ENCODE measurements around the gene RGS3.
"Not testable (repeated sequence)": the region's sequence is repeated elsewhere in the genome, so short reads cannot be mapped to it uniquely, and the experiment has no call there.

The RGS3 gene

DNA sequence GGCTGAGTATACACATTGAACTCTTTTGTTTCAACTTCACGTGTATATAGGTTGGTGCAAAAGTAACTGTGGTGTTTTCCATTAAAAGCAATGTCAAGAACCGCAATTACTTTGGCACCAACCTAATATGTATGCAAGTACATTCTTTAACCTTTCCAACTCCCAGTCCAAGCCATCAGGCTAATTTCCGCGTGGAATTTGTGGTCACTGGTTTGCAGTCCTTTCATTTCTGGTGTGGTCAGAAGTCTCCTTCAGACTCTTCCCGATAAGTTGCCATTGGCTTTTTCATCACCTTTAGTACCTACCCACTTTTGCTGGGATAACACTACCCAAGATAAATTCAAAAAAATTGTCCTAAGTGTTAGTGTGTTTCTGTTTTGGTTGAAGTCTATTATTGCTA, 84.0 kb downstream of the RGS3 start:
- DNase-seq (ENCODE audit: low read depth), result no peak

DNA sequence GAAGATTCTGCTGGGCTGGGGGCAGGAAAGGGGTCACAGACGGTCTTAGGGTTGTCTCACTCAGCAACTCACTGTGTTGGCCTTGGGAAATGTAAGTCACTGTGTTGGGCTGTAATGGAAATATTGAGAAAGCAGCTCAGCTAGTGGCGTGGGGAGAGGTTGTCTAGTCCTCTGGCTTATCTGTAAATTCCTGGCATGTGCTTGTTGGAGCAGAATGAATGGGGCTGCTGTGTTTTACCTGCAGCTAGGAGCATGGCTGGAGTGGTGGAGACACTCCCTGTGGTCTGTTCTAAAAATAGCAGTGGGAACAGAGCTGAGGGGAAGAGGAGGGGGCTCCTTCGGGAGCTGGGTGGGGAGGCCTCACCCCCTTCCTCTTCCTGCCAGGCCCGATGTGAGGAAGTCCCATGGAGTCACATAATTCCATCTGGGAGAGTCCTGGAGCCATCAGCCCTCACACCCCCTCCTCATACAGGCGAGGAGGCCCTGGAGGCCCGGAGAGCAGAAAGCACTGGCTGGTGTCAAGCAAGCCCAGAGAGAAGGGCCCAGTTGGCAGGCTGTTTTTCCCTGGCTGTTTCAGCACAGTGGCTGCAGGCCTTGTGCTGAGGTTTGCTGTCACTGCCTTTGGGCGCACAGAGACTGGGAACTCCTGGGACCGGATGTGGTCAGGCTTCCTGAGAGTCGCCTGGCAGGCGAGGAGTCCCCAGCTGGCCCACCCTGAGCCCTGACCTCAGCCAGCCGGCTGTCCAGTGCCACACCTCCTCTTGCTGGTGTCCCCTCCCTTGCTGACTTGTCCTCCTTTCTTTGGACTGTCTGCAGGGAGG, 84.9 kb downstream of the RGS3 start:
- DNase-seq (ENCODE audit: low read depth), result peak; percentile 37

DNA sequence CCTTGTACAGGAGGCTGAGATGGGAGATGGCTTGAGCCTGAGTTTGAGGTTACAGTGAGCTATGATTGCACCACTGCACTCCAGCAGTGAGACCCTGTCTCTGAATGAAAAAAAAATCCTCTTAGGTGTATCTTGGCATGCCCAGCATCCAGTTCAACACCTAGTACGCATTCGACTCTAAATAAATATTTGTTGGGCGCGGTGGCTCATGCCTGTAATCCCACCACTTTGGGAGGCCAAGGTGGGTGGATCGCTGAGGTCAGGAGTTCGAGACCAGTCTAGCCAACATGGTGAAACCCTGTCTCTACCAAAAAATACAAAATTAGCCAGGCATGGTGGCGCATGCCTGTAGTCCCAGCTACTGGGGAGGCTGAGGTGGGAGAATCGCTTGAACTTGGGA, 86.4 kb downstream of the RGS3 start:
- not testable (repeated sequence) for DNase-seq (ENCODE audit: low read depth)

DNA sequence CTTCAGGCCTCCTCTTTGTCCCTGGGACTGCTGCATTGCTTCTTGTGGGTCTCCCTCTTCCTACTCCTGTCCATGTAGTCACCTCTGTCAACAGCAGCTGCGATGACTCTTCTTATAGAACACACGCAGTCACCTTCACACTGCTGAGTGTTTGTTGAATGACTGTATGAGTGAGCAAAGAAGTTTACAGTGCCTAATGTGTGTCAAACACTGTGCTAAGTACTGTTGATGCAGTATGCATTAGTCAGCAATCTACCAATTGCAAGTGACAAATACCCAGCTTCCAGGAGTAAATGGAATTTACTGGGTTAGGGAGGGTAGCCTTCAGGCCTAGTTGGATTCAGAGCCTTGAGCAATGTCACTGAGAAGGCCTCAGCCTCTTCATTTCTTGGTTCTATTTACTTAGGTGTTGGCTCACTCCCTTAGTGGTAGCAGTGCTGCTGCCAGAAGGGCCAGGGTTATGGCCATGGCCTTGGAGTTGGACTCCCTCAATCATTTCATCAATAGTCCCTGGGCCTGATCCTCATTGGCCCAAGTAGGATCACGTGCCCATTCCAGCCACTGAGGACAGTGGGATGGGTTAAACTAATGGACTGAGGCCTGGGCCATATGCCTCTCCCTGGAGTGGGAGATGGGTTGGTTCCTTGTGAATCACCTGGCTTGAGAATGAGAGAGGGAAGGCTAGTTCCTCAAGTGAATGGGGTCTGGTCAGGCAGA, 93.5 kb downstream of the RGS3 start:
- DNase-seq (ENCODE audit: low read depth), result no peak

DNA sequence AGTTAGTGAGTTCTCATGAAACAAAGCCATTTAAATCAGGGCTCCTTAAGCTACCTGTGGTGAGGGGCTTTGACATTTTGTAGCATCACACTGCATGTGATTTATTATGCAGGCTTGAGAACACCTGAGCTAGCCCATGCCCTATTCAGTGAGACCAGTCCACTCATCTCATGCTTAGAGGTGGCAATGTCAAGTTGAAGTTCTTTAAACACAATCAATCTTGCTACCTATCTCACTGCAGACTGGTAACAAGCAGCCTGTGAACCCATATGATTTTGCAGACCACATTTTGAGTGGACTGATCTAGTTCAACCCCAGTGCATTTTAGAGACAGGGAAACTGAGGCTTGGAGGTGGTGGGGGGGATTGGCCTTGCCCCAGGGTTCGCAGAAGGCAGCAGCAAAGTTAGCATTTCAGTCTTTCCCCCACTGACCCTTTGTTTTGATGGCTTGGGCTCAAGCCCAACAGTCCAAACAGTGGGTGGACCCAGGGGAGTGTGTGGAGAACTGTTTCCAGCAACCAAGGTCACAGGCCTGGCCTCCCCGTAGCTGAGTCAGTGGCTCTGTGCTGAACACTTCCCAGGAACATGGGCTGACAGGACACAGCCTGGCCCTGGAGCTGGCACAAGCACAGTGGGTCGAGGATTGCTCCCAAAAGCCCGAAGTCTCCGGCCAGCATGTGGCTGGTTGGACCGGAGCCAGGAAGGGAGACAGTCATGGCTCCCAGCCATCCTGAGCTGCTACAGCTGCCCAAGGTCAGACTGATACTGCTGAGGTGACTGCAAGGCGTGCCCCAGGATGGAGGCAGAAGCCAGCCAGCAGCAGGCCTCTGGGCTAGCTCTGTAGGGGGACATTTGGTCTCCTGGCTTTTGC, 95.3 kb downstream of the RGS3 start:
- no peak for DNase-seq (ENCODE audit: low read depth)

DNA sequence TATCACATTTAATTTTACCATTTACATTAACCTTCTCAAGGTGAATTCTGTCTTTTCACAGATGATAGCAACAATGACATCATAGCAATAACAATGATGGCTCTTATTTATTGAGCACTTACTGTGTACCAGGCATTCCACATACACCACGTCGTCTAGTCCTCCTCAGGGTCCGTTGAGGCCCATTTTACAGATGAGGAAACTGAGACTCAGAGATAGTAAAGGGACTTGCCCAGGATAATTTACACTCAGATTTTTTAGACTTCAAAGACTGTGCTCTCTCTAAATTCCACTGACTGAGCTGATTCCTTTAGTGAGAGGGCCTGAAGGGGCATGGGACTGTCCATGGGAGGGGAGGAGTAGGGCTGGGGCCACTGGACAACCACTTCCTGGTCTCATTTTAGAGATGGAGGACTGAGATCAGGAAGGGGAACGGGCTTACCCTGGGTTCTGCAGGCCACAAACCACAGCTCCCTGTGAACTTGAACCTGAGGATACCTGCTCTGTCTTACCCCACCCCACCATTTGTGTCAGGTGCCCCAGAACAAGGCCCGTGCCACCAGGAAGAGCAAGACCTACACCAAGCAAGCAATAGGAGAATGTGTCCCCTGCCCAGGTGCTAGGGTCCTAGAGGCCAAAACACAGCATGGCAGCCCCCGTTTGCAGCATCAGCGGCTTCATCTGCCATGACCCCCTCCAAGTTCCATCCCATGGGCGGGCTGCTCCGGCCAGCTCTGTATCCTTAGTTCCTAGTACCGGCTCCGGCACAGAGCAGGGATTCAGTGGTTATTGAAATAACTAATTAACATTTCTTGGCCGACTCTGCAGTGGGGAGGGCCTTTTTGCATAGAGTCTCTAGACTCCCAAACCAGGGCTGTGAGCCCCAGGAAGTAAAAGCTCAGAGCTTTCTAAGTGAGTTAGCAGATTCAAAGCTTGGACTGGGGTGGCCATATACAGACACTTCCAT, 96.6 kb downstream of the RGS3 start:
- no peak for DNase-seq (ENCODE audit: low read depth)

DNA sequence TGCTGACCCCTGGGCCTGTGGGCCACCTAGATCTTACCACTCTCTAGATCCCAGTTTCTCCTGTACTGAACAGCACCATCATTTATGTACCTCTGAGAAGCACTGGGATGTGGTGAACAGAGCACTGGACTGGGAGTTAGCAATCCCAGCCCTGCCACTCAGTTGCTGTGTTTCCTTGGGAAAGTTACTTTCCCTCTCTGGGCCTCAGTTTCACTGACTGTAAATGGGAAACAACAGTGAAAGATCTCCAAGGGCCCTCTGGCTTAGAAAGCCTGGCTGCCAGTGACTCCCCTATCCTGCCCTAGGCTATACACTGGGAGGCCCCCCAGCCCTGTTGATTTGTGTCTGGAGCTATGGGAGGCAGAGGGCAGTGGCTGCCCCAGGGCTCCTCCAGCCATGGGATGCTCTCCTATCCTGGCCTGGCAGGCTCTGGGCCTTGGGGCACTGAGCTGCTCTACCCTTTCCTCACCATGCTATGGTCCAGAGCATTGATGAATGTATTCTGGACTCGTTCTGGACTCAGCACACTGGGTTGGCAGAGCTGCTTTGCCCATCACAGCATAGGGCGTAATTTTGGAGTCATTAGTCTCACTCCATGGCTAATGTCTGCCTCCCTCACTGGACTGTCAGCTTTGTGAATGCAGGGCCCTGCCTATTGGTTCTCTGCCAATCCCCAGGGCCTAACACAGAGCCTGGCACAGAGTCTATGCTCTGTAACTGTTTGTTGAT, 99.3 kb downstream of the RGS3 start:
- DNase-seq (ENCODE audit: low read depth), result no peak

DNA sequence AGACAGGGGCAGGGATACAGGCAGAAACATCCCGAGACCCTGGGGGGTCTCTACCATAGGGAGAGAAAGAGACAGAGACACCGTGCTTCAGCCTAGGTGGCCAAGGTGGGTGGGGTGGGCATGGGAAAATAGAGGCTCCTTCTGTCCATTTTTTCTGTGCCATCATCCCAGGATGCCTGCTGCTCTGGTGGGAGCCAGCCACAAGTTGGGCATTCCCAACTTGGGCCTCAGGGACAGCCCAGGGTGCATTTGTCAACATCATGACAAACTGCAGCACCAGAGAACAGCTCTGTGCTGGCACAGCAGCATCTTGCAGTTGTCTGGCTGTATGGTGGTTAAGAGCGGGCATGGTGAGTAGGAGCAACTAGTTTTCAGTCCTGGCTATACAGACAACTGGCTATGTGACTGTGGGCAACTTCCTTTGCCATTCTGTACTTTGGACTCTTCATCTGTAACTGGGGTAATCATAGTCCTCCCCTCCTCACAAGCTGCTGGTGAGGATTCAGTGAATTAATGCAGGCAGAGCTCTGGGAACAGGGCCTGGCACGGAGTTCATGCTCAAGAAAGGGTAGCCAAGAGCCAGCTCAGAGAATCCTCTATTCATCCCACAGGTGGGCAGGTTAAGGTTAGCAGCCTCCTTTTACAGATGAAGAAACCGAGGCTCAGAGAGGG, 100.4 kb downstream of the RGS3 start:
- DNase-seq (ENCODE audit: low read depth), result no peak

DNA sequence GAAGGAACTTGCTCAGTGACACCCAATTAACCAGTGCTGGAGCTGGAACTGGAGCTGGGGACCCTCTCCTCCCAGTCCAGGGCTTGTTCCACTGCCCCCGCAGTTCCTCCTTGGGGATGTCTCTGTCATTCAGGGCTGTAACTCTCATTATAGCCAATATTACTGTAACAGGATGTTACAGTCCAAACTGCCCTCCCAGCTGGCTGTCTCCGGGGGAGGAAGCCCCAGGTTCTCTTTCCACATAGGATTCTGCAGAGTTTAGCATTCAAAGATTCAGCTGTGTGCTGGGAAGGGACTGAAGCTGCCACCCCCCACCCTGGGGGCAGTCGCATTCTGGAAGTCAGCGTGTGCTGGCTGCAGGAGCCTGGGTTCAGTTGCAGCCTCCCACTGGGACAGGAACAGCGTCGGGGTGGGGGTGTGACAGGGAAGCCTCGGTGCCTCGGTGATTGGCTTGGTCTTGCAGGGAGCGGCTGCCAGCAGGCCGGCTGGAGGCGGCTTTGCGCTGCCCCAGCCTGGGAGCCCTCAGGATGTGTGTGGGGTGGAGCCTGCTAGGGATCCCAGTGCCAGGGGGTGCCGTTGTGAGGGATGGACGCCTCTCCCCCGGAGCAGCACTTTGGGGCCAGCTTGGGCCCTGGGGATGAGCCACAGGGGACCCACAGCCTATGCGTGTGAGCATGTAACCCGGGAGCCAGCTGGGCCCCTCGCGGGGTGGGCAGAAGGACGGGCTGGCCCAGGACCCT, 101.1 kb downstream of the RGS3 start:
- no peak for DNase-seq (ENCODE audit: low read depth)

DNA sequence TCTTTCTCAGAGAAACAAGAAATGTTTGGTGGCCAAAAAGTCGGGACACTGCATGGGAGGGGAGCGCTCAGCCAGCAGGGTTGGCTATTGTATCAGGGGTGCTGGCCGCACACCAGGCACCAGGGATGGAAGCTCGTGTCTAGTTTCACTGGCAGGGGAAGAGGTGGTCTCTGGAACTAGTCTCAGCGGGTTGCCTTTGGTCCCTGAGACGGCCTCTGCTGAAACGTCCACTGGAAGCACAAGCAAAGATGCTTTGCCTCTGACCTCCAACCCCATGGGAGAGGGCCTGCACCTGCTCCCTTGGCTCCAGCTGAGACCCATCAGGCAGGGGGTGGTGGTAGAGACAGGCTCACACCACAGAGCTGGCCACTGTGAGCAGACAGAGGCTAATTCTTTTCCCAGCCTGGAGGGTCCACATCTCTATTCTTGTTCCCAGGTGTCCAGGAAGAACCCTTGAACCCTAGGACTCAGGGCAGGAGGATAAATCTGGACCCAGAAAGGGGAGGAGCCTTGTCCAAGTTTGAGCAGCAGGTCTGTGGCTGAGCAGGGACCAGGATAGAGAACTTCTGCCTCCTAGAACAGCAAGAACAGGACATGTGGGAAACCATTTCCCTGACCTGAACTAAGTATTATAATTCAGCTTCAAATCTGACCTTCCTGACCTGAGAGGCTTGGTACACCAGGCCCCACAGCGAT, 102.6 kb downstream of the RGS3 start:
- no peak for DNase-seq (ENCODE audit: low read depth)

DNA sequence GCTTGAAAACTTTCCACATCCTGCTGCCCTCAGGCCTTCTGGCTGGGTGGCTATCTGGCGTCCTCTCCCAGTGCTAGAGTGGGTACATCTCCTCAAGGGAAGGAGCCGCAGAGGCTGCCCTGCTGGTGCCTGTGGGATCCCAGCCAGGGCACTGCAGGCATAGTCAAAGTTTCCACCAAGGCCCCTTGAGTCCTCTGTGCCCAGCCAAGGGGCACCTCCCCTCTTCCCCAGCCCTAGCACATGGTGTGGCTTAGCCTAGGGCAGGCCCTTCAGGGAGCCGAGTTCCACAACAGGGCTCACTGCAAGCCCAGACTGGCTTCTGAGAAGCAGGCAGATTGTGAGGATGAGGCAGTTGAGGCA, 103.2 kb downstream of the RGS3 start:
- DNase-seq (ENCODE audit: low read depth), result no peak

DNA sequence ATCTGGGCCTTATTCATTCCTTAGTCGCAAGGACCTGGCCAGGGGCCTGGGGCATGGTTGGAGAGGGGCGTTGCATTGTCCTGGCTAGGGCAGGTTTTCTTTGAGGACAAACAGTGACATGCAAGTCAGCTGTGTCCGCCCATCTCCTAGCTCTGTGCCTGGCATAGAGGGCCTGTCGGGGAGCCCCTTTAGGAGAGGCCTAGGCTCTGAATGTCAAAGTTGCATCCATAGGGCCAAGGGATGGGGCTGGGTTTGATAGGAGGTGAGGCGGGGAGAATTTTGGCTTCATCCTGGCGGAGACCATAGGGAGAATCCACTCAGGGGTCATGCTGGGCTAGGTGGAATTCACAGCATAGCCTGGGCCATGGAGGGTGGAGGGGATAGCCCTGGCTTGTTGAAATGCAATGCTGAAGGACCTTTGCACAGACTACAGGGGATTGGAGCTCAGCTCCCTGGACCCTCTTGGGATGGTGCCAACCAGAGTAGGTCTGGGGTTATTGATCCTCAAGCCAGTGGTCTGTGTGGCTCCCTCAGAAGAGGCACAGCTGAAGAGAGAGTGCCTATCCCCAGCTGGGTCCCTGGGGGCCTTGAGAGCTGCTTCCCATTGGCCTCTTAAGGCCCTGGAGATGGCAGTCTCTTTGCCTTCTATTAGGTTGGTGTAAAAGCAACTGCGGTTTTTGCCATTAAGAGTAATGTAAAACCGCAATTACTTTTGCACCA, 104.0 kb downstream of the RGS3 start:
- no peak for DNase-seq (ENCODE audit: low read depth)

DNA sequence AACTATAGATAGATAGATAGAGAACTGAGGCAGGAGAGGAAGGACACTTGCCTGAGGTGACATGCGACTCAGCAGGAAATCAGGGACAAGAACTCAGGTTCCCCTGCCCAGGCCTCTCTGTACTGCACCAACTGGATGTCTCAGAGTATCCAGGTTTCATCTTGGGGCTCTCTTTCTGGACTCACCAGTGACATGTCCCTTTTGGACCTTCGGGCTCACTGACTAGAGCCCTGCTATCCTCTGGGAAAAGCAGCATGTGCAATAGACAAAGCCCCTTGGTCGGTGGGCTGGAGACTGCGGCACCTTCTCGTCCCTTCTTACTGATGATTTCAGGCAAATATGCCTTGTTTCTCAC, 104.5 kb downstream of the RGS3 start:
- DNase-seq (ENCODE audit: low read depth), result no peak

DNA sequence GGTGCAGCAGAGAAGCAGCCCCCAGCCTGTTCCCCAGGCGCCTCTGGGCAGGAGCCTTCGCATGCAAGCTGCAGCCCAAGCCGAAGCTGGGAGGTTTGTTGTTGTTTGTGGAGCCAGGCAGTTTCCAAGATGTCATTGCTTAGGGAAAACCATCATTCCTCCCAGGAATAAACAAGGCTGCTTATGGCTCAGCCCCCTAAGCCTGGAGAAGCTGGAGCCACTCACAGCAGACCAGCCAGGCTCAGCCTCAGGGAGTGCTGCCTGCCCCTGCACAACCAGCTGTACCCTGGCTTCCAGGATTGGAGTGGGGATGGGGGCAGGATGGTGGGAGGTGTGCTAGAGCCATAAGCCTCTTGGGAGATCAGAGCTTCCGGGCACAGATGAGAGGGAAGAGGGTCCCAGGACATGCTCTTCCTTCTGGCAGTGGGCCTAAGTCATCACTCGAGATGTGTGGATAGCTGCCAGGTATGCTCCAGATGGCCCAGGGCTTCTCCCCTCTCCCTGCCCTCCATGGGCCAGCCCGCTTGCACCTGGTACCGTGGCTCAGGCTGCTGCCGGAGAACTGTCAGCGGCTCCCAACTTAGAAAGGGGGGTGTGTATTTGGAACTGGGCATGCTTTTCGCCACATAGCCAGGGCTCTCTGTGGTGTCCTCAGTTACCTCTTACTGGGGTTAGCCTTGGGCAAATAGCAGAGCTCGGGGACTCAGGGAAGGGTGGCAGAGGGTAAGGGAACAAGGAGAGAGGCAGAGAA, 105.2 kb downstream of the RGS3 start:
- DNase-seq (ENCODE audit: low read depth), result no peak

DNA sequence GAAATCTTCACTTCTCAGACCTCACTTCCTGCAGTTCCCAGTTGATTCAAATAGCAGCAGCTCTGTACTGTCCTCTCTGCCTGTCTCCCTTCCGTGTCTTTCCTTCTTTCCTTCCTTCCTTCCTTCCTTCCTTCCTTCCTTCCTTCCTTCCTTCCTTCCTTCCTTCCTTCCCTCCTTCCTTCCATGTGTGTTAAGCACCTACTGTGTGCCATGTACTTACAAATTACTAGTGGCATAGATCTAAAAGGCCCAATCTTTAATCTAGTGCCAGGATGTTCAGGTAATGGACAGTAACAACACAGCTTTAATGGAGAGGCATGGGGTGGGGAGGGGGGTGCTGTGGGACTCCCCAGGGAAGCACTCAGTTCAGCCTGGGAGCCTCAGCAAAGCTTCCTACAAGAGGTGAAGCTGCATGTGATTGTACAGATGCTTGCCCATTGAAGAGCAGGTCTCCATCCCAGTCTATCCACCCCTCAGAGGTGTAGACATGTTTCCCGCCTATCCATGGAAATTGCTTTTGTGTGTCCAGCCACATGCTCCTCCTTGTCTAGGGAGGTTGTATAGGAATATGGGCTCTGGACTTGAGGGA, 106.0 kb downstream of the RGS3 start:
- no peak for DNase-seq (ENCODE audit: low read depth)

DNA sequence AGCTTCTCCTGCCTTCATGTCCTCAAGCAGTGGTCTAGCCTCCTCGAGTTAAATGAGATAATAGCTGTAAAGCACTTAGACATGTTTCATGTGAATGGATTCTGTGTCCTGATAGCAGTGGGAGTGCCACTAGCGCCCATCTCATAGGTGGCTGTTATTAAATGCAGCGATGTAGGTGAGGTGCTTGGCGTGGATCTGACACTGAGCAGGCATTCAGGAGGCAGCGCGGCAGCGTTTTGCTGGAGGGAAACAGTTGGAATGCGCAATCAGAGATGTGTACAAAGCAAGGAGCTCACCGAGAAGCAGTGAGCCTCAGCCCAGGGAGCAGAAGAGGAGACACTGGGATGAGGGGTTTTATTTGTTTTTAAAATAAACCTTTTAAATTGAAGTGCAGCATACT, 106.6 kb downstream of the RGS3 start:
- DNase-seq (ENCODE audit: low read depth), result no peak

Data from activated T-cell treated with anti-CD3 and anti-CD28 coated beads for 24 hours (primary cell).